HG02885 (cell line): ENCODE measurements around the gene SLC38A3.
"Not testable (repeated sequence)": the region's sequence is repeated elsewhere in the genome, so short reads cannot be mapped to it uniquely, and the experiment has no call there.

Experiments used
- ATAC-seq: cut with Tn5 transposase; IDR thresholded peaks from one replicate; pipeline ENCODE4 v1.9.1; 2021; ENCODE audit warnings: mild to moderate bottlenecking; ENCODE audit not compliant: unreplicated experiment, poor library complexity

The SLC38A3 gene

GRCh38 chr3:50245251-50245745 lies 40.2 kb downstream of the SLC38A3 start:
- ATAC-seq: no peak

- ATAC-seq: peak; percentile 64
These were observed 40.9 kb downstream of the SLC38A3 start for GRCh38 chr3:50245831-50246516.

GRCh38 chr3:50246517-50246954 lies 41.5 kb downstream of the SLC38A3 start:
- ATAC-seq: peak; percentile 72

GRCh38 chr3:50248387-50248786 lies 43.3 kb downstream of the SLC38A3 start:
- no peak for ATAC-seq

- ATAC-seq: no peak
These were observed 44.4 kb downstream of the SLC38A3 start for GRCh38 chr3:50249457-50249856.

GRCh38 chr3:50250514-50250913 lies 45.4 kb downstream of the SLC38A3 start:
- ATAC-seq: no peak

- ATAC-seq: no peak
These were observed 46.1 kb downstream of the SLC38A3 start for GRCh38 chr3:50251220-50251619.

- no peak for ATAC-seq
These were observed 49.6 kb downstream of the SLC38A3 start for GRCh38 chr3:50254577-50255250.

- no peak for ATAC-seq
These were observed 50.2 kb downstream of the SLC38A3 start for GRCh38 chr3:50255251-50255615.

- ATAC-seq: no peak
These were observed 52.2 kb downstream of the SLC38A3 start for GRCh38 chr3:50256978-50257890.

- no peak for ATAC-seq
These were observed 53.1 kb downstream of the SLC38A3 start for GRCh38 chr3:50258029-50258680.

- ATAC-seq: no peak
These were observed 53.9 kb downstream of the SLC38A3 start for GRCh38 chr3:50258979-50259378.

GRCh38 chr3:50259432-50260026 lies 54.5 kb downstream of the SLC38A3 start:
- peak; percentile 26 for ATAC-seq

GRCh38 chr3:50260027-50260941 lies 55.2 kb downstream of the SLC38A3 start:
- ATAC-seq: peak; percentile 92

- no peak for ATAC-seq
These were observed 55.9 kb downstream of the SLC38A3 start for GRCh38 chr3:50260942-50261441.

GRCh38 chr3:50261505-50261904 lies 56.4 kb downstream of the SLC38A3 start:
- ATAC-seq: no peak

GRCh38 chr3:50262200-50262599 lies 57.1 kb downstream of the SLC38A3 start:
- not testable (repeated sequence) for ATAC-seq

- ATAC-seq: no peak
These were observed 57.7 kb downstream of the SLC38A3 start for GRCh38 chr3:50262778-50263177.
